ENCODE measurements around the gene NAA35. TPM values are rescaled to one million over a fixed set of nuclear protein-coding genes. Genes with fewer than 3 reads are reported as not detected.

NAA35 gene
- total and polyA plus RNA-seq, 2 donors (not counting 3 experiments of a cell fraction or from before 2014, with no cell fraction given): 7.9 to 22.5 TPM

- H3K36me3 ChIP-seq (ENCODE audit: control insufficient read depth in 2 of 2, extremely low read depth in 1 of 2, insufficient read depth in 2 of 2, low read length in 2 of 2): peaks cover 2 to 3% of the 10 kb centered on the region in 2 experiments
- H3K4me3 ChIP-seq (replicated peaks in 1 of 3; ENCODE audit: insufficient read depth in 1 of 3, low read depth in 1 of 3, low read length in 3 of 3): no peak overlapping the region
- H3K9me3 ChIP-seq (replicated peaks; ENCODE audit: control insufficient read depth, insufficient read depth, low read length): no peaks in the 10 kb centered on the region
- H3K9ac ChIP-seq (replicated peaks; ENCODE audit: extremely low read depth, insufficient read depth, low read length): no peak overlapping the region
- H3K27ac ChIP-seq (ENCODE audit: insufficient read depth, low read depth, low read length): no peak overlapping the region
- no peaks in the 10 kb centered on the region for H3K27me3 ChIP-seq (ENCODE audit: control insufficient read depth in 2 of 2, insufficient read depth in 2 of 2, low read length in 2 of 2)
- no peak overlapping the region for H2AFZ ChIP-seq (ENCODE audit: low read depth, low read length)
- peaks cover 9% of the 10 kb centered on the region for H3K79me2 ChIP-seq (ENCODE audit: control insufficient read depth, insufficient read depth, low read length)
- H4K20me1 ChIP-seq (replicated peaks; ENCODE audit: control insufficient read depth, extremely low read depth, insufficient read depth, low read length): no peaks in the 10 kb centered on the region
- no peaks in the 10 kb centered on the region for H3K9me1 ChIP-seq (replicated peaks; ENCODE audit: control insufficient read depth, extremely low read depth, insufficient read depth, low read length)
- no peak overlapping the region for H3K4me2 ChIP-seq (ENCODE audit: insufficient read depth, low read length)
- intact Hi-C loops (cut with micrococcal nuclease): no loop called here
- POLR2A ChIA-PET: no interaction called here
- FAIRE-seq: no peak
- no peak for DNase-seq (ENCODE audit: low read depth, low spot score)
- H3K4me1 ChIP-seq (ENCODE audit: control insufficient read depth, extremely low read depth, insufficient read depth, low read length): no peaks in the 10 kb centered on the region
- no peak for TF ChIP-seq EZH2 (IDR thresholded peaks at IDR 0.05; ENCODE audit: borderline replicate concordance, low read depth, low read length, severe bottlenecking)
- TF ChIP-seq POLR2A (IDR thresholded peaks at IDR 0.05; ENCODE audit: low read depth, low read length): no peak
- no peak for TF ChIP-seq MAX (IDR thresholded peaks at IDR 0.05; ENCODE audit: insufficient read depth, insufficient read length)
- no peak for TF ChIP-seq FOS (IDR thresholded peaks at IDR 0.05; ENCODE audit: borderline replicate concordance, insufficient read depth, low read length)
- no peak for TF ChIP-seq CTCF (IDR thresholded peaks at IDR 0.05; ENCODE audit: extremely low read depth in 1 of 2, insufficient read depth in 1 of 2, low read depth in 1 of 2, low read length in 2 of 2)
- TF ChIP-seq JUN (IDR thresholded peaks at IDR 0.05; ENCODE audit: borderline replicate concordance, insufficient read depth, insufficient read length, low read depth): no peak
- no peak for TF ChIP-seq GATA2 (IDR thresholded peaks at IDR 0.05; ENCODE audit: insufficient read depth, insufficient read length, low read depth, low read length)
- no peak for TF ChIP-seq POLR2AphosphoS5 (IDR thresholded peaks at IDR 0.05; ENCODE audit: insufficient read depth, low read depth, low read length)
- no peak for TF ChIP-seq MYC (IDR thresholded peaks at IDR 0.05; ENCODE audit: low read depth, low read length)
- CTCF ChIA-PET: no interaction called here
- BruUV-seq (replicated peaks): no TSS peak
- dilution Hi-C loops (cut with MboI; ENCODE audit: extremely low pct_ligation_motif_present, low sequenced_read_pairs): no loop called here
Measured at GRCh38 chr9:86062845-86063693, 122.1 kb downstream of the NAA35 start.
